Hepatocyte (in vitro differentiated cells): Measurements from ENCODE around the gene TSPAN9.

Experiments
- EZH2 ChIP-seq: fragments of 200-600 bp; sonication (generic); IDR thresholded peaks from 2 replicates; pipeline ENCODE4 v1.6.1; 2016; ENCODE audit warnings: antibody characterized with exemption, mild to moderate bottlenecking, borderline replicate concordance
- EZH2phosphoT487 ChIP-seq: fragments of 200-600 bp; sonication (generic); IDR thresholded peaks from one replicate; pipeline ENCODE4 v1.6.1; 2018; ENCODE audit warnings: antibody characterized with exemption, mild to moderate bottlenecking, low read depth, moderate library complexity; ENCODE audit not compliant: unreplicated experiment, severe bottlenecking
- TF ChIP-seq, protein P1 (sequence below): fragments of 200-600 bp; sonication (generic); IDR thresholded peaks from 2 replicates; pipeline ENCODE4 v1.5.1; 2016; ENCODE audit warnings: antibody characterized with exemption, mild to moderate bottlenecking; ENCODE audit not compliant: poor library complexity

DNA sequence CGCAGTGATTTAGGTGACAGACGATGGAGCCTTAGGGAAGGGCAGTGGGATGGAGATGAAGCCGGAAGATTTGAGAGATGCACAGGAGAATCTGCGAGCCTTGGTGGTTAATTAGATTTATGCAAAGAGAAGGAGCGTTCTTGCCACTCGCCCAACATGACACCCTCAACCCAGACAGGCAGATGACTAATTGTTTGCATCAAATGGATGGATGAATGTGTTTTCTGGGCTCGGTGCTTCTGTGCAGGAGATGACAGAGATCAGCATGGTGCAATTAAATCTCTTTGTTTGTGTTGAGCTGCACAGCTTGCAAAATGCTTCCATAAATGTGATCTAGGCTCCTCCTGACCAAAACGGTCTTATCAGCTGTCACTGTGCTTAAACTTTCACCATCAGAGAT, 211.5 kb downstream of the TSPAN9 start:
- TF ChIP-seq, protein P1, sequence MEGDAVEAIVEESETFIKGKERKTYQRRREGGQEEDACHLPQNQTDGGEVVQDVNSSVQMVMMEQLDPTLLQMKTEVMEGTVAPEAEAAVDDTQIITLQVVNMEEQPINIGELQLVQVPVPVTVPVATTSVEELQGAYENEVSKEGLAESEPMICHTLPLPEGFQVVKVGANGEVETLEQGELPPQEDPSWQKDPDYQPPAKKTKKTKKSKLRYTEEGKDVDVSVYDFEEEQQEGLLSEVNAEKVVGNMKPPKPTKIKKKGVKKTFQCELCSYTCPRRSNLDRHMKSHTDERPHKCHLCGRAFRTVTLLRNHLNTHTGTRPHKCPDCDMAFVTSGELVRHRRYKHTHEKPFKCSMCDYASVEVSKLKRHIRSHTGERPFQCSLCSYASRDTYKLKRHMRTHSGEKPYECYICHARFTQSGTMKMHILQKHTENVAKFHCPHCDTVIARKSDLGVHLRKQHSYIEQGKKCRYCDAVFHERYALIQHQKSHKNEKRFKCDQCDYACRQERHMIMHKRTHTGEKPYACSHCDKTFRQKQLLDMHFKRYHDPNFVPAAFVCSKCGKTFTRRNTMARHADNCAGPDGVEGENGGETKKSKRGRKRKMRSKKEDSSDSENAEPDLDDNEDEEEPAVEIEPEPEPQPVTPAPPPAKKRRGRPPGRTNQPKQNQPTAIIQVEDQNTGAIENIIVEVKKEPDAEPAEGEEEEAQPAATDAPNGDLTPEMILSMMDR: no peak
- TF ChIP-seq EZH2: no peak
- no peak for TF ChIP-seq EZH2phosphoT487
